MM.1S (cell line): Measurements from ENCODE around the gene AGPAT2.

Experiments used
- CTCF ChIP-seq: fragments of 300-600 bp; sonication (generic); IDR thresholded peaks from 2 replicates; pipeline ENCODE4 v1.5.1; 2016; ENCODE audit warnings: antibody characterized with exemption, low read length, mixed read lengths
- EZH2 ChIP-seq: fragments of 300-600 bp; sonication (generic); optimal IDR thresholded peaks from 2 replicates; pipeline ENCODE3; 2017; ENCODE audit warnings: low read depth, mild to moderate bottlenecking, antibody characterized with exemption, low read length, mixed read lengths
- EZH2phosphoT487 ChIP-seq: fragments of 300-600 bp; sonication (generic); IDR thresholded peaks from 2 replicates; pipeline ENCODE4 v1.6.1; 2018; ENCODE audit warnings: antibody characterized with exemption, low read length

- TF ChIP-seq CTCF (no peak), EZH2 (no peak), EZH2phosphoT487 (no peak)
Measured at GRCh38 chr9:136729144-136729543, 41.9 kb upstream of the AGPAT2 start.
